ENCODE measurements around the gene S100A7. TPM values are rescaled to one million over a fixed set of nuclear protein-coding genes. Genes with fewer than 3 reads are reported as not detected.
"Not testable (repeated sequence)": the region's sequence is repeated elsewhere in the genome, so short reads cannot be mapped to it uniquely, and the experiment has no call there.

S100A7 gene
- total RNA-seq, 1 donor from 2014 or later = not detected

- DNase-seq (ENCODE audit: low read depth in 2 of 2) = no peak
Measured at GRCh38 chr1:153431002-153431401, 29.4 kb downstream of the S100A7 start.

GRCh38 chr1:153430561-153430960 lies 29.9 kb downstream of the S100A7 start:
- DNase-seq (ENCODE audit: low read depth in 2 of 2) = no peak

DNA sequence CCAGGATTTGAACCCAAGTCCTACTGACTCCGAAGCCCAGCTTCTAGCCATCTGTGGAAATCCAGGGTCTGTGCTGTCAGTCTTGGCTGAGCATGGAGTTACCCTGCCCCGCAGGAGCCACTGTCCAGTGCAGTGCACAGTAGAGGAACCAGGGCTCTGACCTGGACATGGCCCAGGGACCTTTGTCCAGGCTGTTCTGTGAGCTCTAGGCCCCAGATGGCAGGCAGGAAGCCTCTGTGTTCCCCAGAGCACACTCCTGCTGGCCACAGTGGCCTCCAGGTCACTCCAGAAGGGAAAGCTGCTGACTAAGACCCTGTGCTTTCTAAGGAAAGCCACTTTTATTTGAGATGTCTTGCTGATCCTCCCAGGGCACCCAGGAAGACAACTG lies 30.3 kb downstream of the S100A7 start:
- no peak for DNase-seq (ENCODE audit: low read depth in 2 of 2)

GRCh38 chr1:153429266-153430165 lies 30.9 kb downstream of the S100A7 start:
- no peak for DNase-seq (ENCODE audit: low read depth in 2 of 2)

DNA sequence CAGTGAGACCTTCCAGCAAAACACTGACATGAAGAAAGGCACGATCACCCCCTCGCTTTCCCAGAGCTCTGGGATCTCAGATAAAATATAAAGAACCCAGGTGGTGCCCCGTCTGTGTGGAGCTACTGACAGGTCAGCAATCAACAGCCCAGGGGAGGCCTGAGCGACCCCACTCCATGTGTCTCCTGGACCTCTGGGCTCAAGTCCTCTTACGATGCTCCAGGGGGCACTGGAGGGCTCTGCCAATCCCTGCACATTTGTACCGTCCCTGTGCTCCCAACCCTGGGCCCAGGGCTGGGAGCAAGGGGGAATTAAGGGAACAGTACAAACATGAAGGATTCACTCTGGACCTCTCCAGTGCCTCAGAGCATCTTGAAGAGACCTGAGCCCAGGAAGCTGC lies 31.7 kb downstream of the S100A7 start:
- DNase-seq (ENCODE audit: low read depth in 2 of 2) = no peak

DNA sequence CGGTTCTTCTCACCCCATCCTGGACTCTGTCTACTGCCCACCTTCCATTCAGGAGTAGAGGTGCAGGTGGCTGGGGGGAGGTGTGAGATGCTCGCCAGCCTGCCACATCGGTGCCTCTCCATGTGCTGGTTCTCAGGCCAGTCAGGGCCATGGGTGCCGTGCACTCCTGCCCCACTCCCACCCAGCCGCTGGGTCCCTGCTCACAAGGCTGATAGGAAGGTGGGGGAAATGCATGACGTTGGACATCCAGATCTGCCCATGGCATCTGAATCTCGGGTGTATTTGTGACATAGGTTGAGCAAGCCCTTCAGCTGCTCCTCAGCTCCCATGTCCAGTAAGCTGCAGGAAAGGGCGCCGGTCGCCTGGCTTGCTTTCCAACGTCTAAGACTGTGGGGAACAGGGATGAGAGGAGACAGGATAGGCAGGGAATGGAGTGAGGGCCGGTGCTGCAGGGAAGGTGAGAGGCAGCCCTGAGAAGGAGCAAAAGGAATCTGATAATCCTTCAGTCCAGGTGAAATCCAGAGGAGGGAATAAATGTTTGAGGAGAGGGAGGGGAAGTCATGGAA lies 32.3 kb downstream of the S100A7 start:
- DNase-seq (ENCODE audit: low read depth in 2 of 2) = no peak

DNA sequence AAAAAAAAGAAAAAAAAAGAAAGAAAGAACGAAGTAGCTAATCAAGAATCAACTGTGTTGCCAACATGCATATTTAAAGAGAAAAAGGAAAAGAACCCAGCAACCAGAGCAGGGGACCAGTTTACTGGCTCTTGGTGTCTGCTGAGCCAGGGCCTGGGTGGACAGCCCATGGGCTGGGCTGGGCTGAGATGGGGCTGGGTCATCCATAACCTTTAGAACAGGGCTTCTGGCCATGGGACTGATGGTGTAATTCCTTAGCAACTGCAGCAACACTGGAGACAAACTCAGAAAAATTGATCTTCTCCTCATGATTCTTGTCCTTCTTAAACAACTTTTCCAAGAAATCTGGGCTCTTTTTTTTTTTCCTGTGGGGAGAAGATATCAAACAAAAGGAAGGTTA lies 33.6 kb downstream of the S100A7 start:
- DNase-seq (ENCODE audit: low read depth in 2 of 2) = no peak

GRCh38 chr1:153422450-153423068 lies 37.9 kb downstream of the S100A7 start:
- peak; percentile 60 to 74 for DNase-seq (ENCODE audit: low read depth in 2 of 2)

GRCh38 chr1:153420306-153420705 lies 40.1 kb downstream of the S100A7 start:
- DNase-seq (ENCODE audit: low read depth in 2 of 2) = no peak

GRCh38 chr1:153419436-153419793 lies 41.0 kb downstream of the S100A7 start:
- DNase-seq (ENCODE audit: low read depth in 2 of 2) = not testable (repeated sequence)

GRCh38 chr1:153418758-153419435 lies 41.6 kb downstream of the S100A7 start:
- not testable (repeated sequence) for DNase-seq (ENCODE audit: low read depth in 2 of 2)

DNA sequence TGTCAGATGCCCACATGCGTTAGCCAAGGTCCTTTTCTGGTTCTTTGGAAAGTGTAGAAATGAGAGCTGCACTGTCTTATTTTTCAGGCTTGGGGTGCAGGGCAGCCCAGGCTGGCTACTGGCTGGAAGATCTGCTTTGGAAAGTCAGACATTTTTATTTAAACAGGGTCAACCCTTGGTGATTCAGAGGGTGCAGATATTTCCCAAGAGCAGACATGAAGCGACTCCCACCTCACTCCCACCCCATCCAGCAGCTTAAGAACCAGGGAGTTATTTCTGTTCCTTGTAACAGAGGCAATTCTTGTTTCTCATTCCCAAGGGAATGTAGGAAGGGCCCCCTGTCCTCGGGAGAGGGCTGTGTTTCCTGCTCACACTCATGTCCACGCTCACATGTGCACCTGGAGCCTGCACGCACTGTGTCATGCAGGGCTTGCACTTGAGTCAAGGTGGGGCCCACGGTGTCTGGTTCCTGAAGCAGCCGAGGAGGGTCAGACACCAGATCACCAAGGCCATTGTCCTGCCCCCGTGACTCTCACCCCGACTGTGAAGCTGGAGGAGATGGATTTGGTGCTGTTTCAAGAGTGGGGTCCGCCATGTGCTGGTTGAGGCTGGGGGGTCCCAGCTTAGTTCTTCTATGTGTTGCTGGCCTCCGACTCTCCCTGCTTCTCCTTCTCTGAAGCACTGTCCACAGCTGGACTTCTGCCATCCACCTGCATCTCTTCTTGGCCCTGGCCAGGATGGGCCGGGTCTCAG lies 43.1 kb downstream of the S100A7 start:
- DNase-seq (ENCODE audit: low read depth in 2 of 2) = no peak

DNA sequence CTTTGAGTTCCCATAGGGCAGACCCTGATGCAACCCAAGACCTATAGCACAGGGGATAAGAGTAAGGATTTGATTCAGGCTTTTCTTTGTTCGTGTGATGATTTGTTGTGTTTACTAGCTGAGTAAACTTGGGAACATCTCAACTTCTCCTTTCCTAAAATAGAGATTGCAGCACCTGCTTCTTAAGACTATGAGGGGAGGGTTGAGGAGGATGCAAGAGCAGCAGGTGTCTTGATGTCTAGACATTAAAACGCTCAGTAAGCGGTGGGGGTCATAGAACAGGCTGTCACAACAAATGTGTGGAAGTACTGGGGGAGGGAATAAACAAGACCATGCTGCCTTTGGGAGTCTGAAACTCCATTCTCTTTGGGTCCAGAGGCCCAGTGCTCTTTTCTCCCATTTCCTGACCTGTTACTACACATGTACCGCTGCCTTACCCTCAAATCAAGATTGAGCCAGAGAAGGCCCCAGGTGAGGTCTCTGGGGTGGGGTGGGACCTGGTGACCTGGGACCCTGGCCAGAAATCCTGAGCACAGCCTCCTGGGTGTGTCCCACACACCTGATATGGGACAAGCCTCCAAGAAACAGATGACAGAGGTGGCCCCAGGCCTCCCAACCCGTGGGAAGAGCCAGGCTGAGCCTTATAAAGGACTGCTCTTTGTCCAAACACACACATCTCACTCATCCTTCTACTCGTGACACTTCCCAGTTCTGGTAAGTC lies 44.4 kb downstream of the S100A7 start, which contains the start of gene S100A7A:
S100A7A (plus strand) TSS at position 671 of the 721 bp plus-strand sequence. CDS start 1,563 bp downstream, outside the sequence.
- no peak for DNase-seq (ENCODE audit: low read depth in 2 of 2)

DNA sequence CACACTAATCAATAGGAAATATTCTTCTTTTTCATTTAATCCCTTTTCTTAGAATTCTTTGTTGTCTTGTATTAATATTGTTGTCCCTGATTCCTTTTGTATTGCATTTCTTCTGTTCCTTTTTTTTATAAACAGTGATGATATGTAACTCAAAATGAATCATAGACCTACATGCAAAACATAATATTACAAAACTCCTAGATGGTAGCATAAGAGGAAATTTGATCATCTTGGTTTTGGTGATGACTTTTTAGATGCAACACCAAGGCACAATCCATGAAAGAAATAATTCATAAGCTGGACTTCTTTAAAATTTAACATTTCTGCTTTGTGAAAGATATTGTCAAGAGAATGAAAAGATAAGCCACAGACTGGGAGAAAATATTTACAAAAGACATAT lies 46.5 kb downstream of the S100A7 start:
- not testable (repeated sequence) for DNase-seq (ENCODE audit: low read depth in 2 of 2)

Other genes starting within 250 kb of the S100A7 start
- gene PRR9, start 243.1 kb downstream of the S100A7 start, total RNA-seq = under 0.01 TPM in 1 of 2 replicates, not detected in the other
- not detected in 2 replicates for gene LORICRIN, start 201.0 kb downstream of the S100A7 start, total RNA-seq
- gene PGLYRP3, start 147.7 kb downstream of the S100A7 start, total RNA-seq = not detected in 2 replicates
- gene PGLYRP4, start 111.8 kb downstream of the S100A7 start, total RNA-seq = not detected in 2 replicates
- 0.25 and 0.90 TPM in 2 replicates for gene S100A9, start 102.8 kb downstream of the S100A7 start, total RNA-seq
- not detected in 2 replicates for gene S100A12, start 85.0 kb downstream of the S100A7 start, total RNA-seq
- gene S100A8, start 69.6 kb downstream of the S100A7 start, total RNA-seq = not detected in 2 replicates
- gene S100A7A, start 44.1 kb downstream of the S100A7 start, total RNA-seq = not detected in 2 replicates
- gene S100A6, start 75.3 kb upstream of the S100A7 start, total RNA-seq = 377 and 1,309 TPM in 2 replicates
- gene S100A5, start 80.3 kb upstream of the S100A7 start, total RNA-seq = not detected in 2 replicates
- gene S100A4, start 85.2 kb upstream of the S100A7 start, total RNA-seq = 2.0 and 35.9 TPM in 2 replicates
- 0.38 and 2.3 TPM in 2 replicates for gene S100A3, start 88.6 kb upstream of the S100A7 start, total RNA-seq
- gene S100A2, start 105.2 kb upstream of the S100A7 start, total RNA-seq = 0.76 and 2.2 TPM in 2 replicates
- 429 and 594 TPM in 2 replicates for gene S100A16, start 152.5 kb upstream of the S100A7 start, total RNA-seq
- 0.13 and 0.51 TPM in 2 replicates for gene S100A14, start 155.7 kb upstream of the S100A7 start, total RNA-seq
- gene S100A13, start 166.9 kb upstream of the S100A7 start, total RNA-seq = 124 and 129 TPM in 2 replicates
- not detected in 2 replicates for gene S100A1, start 167.8 kb upstream of the S100A7 start, total RNA-seq
- 20.7 and 23.1 TPM in 2 replicates for gene CHTOP, start 173.4 kb upstream of the S100A7 start, total RNA-seq
- 54.6 and 55.5 TPM in 2 replicates for gene SNAPIN, start 198.1 kb upstream of the S100A7 start, total RNA-seq
- gene ILF2, start 210.3 kb upstream of the S100A7 start, total RNA-seq = 206 and 207 TPM in 2 replicates
- 9.4 and 50.6 TPM in 2 replicates for gene NPR1, start 218.0 kb upstream of the S100A7 start, total RNA-seq